DOHH2 (cell line): ENCODE measurements around the gene DNPH1.
A peak's percentile ranks its signal among the peaks of the same experiment; 100 is the strongest.

Source experiments
- H3F3A ChIP-seq: fragments of 200-600 bp; sonication (generic), shearing (Covaris generic); 2 replicates; pipeline ENCODE4 v1.6.0; 2016; ENCODE audit warnings: antibody characterized with exemption, mild to moderate bottlenecking; ENCODE audit not compliant: control insufficient read depth, insufficient read depth
- H3K27ac ChIP-seq: fragments of 200-600 bp; sonication (generic); 2 replicates; pipeline ENCODE4 v1.5.1; 2014; ENCODE audit warnings: low read depth, mild to moderate bottlenecking, low read length, moderate library complexity
- H3K27me3 ChIP-seq: fragments of 200-600 bp; sonication (generic); 2 replicates; pipeline ENCODE4 v1.6.1; 2014; ENCODE audit warnings: mild to moderate bottlenecking, low read length, mixed read lengths; ENCODE audit not compliant: control insufficient read depth
- H3K36me3 ChIP-seq: fragments of 200-600 bp; sonication (generic); 2 replicates; pipeline ENCODE4 v1.6.1; 2014; ENCODE audit warnings: mild to moderate bottlenecking, low read length, moderate library complexity, mixed read lengths; ENCODE audit not compliant: control insufficient read depth
- H3K4me1 ChIP-seq: fragments of 200-600 bp; sonication (generic); 2 replicates; pipeline ENCODE4 v1.6.1; 2014; ENCODE audit warnings: mild to moderate bottlenecking, low read length, mixed read lengths; ENCODE audit not compliant: control insufficient read depth
- H3K4me2 ChIP-seq: fragments of 200-600 bp; sonication (generic); 2 replicates; pipeline ENCODE4 v1.6.0; 2014; ENCODE audit warnings: mild to moderate bottlenecking, low read length, moderate library complexity
- H3K4me3 ChIP-seq: fragments of 200-600 bp; sonication (generic); 2 replicates; pipeline ENCODE4 v1.5.1; 2014; ENCODE audit warnings: mild to moderate bottlenecking, low read length, mixed read lengths
- H3K79me2 ChIP-seq: fragments of 200-600 bp; sonication (generic); 2 replicates; pipeline ENCODE4 v1.6.1; 2014; ENCODE audit warnings: mild to moderate bottlenecking, low read length, mixed read lengths; ENCODE audit not compliant: control insufficient read depth
- H3K9me2 ChIP-seq: fragments of 200-600 bp; sonication (generic); replicated peaks from 2 replicates; pipeline ENCODE4 v1.6.1; 2014; ENCODE audit warnings: mild to moderate bottlenecking, low read length, mixed read lengths; ENCODE audit not compliant: control insufficient read depth
- H3K9me3 ChIP-seq: fragments of 200-600 bp; sonication (generic); 2 replicates; pipeline ENCODE4 v1.6.1; 2014; ENCODE audit warnings: antibody characterized with exemption, low read length, mixed read lengths; ENCODE audit not compliant: control insufficient read depth, insufficient read depth
- H4K20me1 ChIP-seq: fragments of 200-600 bp; sonication (generic); 2 replicates; pipeline ENCODE4 v1.6.0; 2014; ENCODE audit warnings: low read depth, mild to moderate bottlenecking, antibody characterized with exemption, low read length, moderate library complexity; ENCODE audit not compliant: control insufficient read depth, insufficient read depth
- EZH2phosphoT487 ChIP-seq: fragments of 200-600 bp; sonication (generic); IDR thresholded peaks from 2 replicates; pipeline ENCODE4 v1.6.1; 2017; ENCODE audit warnings: borderline replicate concordance, mild to moderate bottlenecking, antibody characterized with exemption, low read length, moderate library complexity, mixed read lengths
- TF ChIP-seq, protein P1 (sequence below): fragments of 200-600 bp; sonication (generic); IDR thresholded peaks from one replicate; pipeline ENCODE4 v1.5.1; 2014; ENCODE audit warnings: antibody characterized with exemption, mild to moderate bottlenecking, low read depth, low read length; ENCODE audit not compliant: poor library complexity, severe bottlenecking

Gene DNPH1

DNA sequence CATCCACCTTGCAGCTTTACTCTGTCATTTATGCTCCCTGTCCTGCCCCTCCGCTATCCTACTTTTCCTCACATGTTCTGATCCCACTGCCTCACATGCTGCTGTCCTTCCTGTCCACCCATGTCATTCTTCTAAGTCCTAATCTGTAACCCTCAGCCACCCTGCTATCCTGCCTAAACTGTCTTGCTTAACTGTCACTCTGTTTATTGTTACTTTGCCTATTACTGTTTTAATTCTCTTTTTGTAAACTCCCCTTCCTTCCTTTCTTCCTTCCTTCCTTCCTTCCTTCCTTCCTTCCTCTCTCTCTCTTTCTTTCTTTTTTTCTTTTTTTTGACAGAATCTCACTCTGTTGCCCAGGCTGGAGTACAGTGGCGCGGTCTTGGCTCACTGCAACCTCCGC is 45.8 kb downstream of the DNPH1 start:
- H3K4me1 ChIP-seq = peaks cover 21% of the 10 kb centered on the region
- peak overlapping the region; percentile 75 for H3K4me3 ChIP-seq
- H4K20me1 ChIP-seq = no peaks in the 10 kb centered on the region
- peak overlapping the region; percentile 91 for H3K4me2 ChIP-seq
- TF ChIP-seq EZH2phosphoT487 = no peak
- TF ChIP-seq, protein P1, sequence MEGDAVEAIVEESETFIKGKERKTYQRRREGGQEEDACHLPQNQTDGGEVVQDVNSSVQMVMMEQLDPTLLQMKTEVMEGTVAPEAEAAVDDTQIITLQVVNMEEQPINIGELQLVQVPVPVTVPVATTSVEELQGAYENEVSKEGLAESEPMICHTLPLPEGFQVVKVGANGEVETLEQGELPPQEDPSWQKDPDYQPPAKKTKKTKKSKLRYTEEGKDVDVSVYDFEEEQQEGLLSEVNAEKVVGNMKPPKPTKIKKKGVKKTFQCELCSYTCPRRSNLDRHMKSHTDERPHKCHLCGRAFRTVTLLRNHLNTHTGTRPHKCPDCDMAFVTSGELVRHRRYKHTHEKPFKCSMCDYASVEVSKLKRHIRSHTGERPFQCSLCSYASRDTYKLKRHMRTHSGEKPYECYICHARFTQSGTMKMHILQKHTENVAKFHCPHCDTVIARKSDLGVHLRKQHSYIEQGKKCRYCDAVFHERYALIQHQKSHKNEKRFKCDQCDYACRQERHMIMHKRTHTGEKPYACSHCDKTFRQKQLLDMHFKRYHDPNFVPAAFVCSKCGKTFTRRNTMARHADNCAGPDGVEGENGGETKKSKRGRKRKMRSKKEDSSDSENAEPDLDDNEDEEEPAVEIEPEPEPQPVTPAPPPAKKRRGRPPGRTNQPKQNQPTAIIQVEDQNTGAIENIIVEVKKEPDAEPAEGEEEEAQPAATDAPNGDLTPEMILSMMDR = no peak
- H3K9me3 ChIP-seq = no peaks in the 10 kb centered on the region
- peaks cover 20% of the 10 kb centered on the region for H3K79me2 ChIP-seq
- H3F3A ChIP-seq = peaks cover 15% of the 10 kb centered on the region
- H3K27me3 ChIP-seq = no peaks in the 10 kb centered on the region
- H3K9me2 ChIP-seq = no peaks in the 10 kb centered on the region
- no peak overlapping the region for H3K27ac ChIP-seq
- H3K36me3 ChIP-seq = peaks cover 60% of the 10 kb centered on the region

DNA sequence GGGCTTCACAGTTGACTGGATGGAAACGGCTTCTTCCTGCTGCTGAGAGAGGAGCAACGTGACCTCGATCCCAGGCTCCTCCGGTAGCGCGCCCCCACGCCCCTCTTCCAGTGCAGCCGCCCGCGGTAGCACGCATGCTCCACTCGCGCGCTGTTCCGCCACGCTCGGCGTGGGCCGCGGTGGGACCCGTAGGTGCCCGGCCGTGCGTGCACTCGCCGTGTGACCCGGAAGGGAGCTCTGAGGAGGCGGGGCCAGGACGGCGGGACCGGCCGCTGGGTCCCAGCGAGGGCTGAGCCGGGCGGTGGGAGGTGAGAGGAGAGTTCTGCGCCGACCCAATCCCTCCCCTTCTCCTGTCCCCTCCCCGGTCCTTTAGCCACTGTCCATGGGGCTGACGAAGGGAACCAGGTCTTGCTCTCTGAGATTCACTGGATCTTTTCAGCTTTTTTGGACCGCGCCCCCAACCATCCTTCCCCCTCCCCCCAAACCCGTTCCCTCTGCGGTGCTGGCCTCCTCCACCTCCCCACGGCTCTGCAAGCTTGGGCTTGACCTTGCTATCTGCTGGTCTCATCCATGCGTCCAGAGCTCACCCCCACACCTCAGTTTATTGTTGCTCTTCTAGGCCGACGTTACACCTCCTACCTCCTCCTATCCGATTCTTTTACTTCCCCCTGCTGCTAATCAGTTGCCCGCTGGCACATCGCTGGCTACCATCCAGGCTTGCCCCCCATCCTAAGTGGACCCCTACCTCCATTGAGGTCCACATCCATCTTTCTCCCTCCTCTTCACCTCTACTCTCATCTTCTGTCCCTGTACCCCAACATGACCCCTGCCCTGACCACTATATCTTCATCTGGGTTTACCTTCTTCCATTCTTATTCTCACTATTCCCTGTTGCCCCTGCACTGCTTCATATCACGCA is 47.1 kb downstream of the DNPH1 start, which contains the start of gene CUL9:
CUL9 (plus strand) TSS at position 255 of the 919 bp plus-strand sequence. CDS start 2,115 bp downstream, outside the sequence.
- peak within 1 kb of the TSS; percentile 75 for H3K4me3 ChIP-seq
- H3K27ac ChIP-seq = peak within 1 kb of the TSS; percentile 32
- H3K9me3 ChIP-seq = no peaks in the 10 kb centered on the region
- H4K20me1 ChIP-seq = no peaks in the 10 kb centered on the region
- peaks cover 15% of the 10 kb centered on the region for H3F3A ChIP-seq
- H3K4me1 ChIP-seq = peaks cover 21% of the 10 kb centered on the region
- TF ChIP-seq EZH2phosphoT487 = no peak
- TF ChIP-seq, protein P1 = no peak
- H3K9me2 ChIP-seq = no peaks in the 10 kb centered on the region
- peak within 1 kb of the TSS; percentile 91 for H3K4me2 ChIP-seq
- H3K79me2 ChIP-seq = peaks cover 20% of the 10 kb centered on the region
- peaks cover 56% of the 10 kb centered on the region for H3K36me3 ChIP-seq
- H3K27me3 ChIP-seq = no peaks in the 10 kb centered on the region

DNA sequence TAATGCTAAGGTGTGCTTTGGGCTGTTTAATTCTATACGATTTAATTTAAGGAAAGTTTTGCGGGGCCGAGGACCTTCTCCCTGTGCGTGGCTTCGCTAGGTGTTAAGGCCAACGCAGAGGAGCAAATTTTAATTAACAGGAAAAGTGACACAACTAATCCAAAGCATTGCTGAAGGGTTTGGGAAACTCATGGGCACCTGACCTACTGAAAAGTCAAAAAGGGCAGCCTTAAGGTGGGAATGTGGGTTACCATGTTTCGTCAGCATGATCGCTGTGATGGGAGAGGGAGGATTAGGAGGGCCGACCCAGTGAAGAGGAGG is 47.7 kb downstream of the DNPH1 start:
- Histone ChIP-seq H3K27me3 (no peaks in the 10 kb centered on the region), H4K20me1 (no peaks in the 10 kb centered on the region), H3K4me2 (peak overlapping the region; percentile 91), H3K9me2 (no peaks in the 10 kb centered on the region), H3K9me3 (no peaks in the 10 kb centered on the region), H3K36me3 (peaks cover 56% of the 10 kb centered on the region), H3F3A (peaks cover 15% of the 10 kb centered on the region), H3K4me1 (peaks cover 21% of the 10 kb centered on the region), H3K4me3 (peak overlapping the region; percentile 75), H3K27ac (peak overlapping the region; percentile 30), H3K79me2 (peaks cover 23% of the 10 kb centered on the region)
- no peak for TF ChIP-seq EZH2phosphoT487
- TF ChIP-seq, protein P1 = no peak
